ENCODE measurements around the gene DAGLA. TPM values are rescaled to one million over a fixed set of nuclear protein-coding genes. Genes with fewer than 3 reads are reported as not detected.

Gene DAGLA
- total and polyA plus RNA-seq, 2 donors (not counting 1 experiment from before 2014, with no cell fraction given), result 0.06 TPM; not detected in 1

DNA sequence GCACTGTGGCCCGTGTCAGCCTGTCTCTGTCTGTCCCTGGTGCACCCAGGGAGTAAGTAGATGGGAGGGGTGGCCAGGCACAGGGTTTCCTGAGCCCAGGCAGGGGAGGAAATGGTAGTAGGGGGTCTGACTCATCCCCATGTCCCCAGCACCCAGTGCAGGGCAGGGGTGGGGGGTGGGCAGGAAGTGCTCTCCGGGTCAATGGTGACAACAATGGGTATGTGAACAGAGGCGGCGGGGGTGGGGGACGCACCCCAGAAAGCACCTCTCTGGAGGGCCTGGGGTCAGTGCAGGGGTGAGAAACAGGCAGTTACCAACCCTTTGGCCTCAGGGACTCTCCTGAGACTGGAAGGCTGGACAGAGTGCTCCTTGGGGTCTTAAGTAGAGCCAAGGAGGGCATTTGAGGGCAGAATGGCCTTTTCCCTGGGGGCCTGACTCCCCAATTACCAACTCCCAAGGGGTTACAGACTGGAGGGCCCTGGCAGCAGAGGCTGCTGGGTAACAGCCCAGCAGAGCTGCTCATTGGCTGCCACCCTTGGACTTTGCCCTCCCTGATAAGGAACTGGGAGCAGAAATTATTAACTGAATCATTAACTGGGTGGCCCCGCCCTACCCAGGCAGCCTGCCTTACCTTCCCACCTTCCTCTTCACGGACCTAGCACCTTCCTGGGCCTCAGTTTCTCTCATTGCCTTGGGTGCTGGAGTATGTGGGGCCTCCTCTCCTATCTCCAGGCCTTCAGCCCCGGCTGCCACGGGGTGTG is 76.4 kb downstream of the DAGLA start:
- H3K27me3 ChIP-seq (replicated peaks in 1 of 4; ENCODE audit: control extremely low read depth in 1 of 4, control insufficient read depth in 3 of 4, insufficient read depth in 4 of 4, low read length in 3 of 4), result peaks cover 0 to 19% (median 11%) of the 10 kb centered on the region in 4 experiments
- intact Hi-C loops (cut with micrococcal nuclease), result no loop called here
- H4K20me1 ChIP-seq (ENCODE audit: control insufficient read depth, insufficient read depth, low read length, poor library complexity, severe bottlenecking), result no peaks in the 10 kb centered on the region
- 90% methylated on average over 5 of the region's 9 CpGs for WGBS (ENCODE audit: insufficient coverage)
- H2AFZ ChIP-seq (ENCODE audit: insufficient read depth, low read depth, low read length, poor library complexity, severe bottlenecking), result no peak overlapping the region
- ChIA-PET CTCF (no interaction called here), POLR2A (no interaction called here)
- Mint-ChIP-seq H3K4me3 (no peak overlapping the region), H3K4me1 (peaks cover 14% of the 10 kb centered on the region), H3K27ac (no peak overlapping the region), H3K9me3 (ENCODE audit: insufficient read depth) (no peaks in the 10 kb centered on the region), H3K27me3 (peaks cover 19% of the 10 kb centered on the region)
- H3K27ac ChIP-seq (ENCODE audit: low read length in 2 of 2), result no peak overlapping the region
- no peaks in the 10 kb centered on the region for H3K36me3 ChIP-seq (replicated peaks in 1 of 2; ENCODE audit: control extremely low read depth in 1 of 2, control insufficient read depth in 1 of 2, extremely low read depth in 1 of 2, insufficient read depth in 2 of 2, low read length in 1 of 2)
- H3K4me3 ChIP-seq (ENCODE audit: control extremely low read depth in 1 of 5, extremely low read depth in 1 of 5, insufficient read depth in 1 of 5, low read depth in 2 of 5, low read length in 4 of 5), result no peak overlapping the region
- DNase-seq (no peak), ATAC-seq (ENCODE audit: low read depth) (peak; percentile 29)
- H3K4me1 ChIP-seq (ENCODE audit: control insufficient read depth in 2 of 2, insufficient read depth in 2 of 2, low read length in 2 of 2), result peaks cover 12 to 16% of the 10 kb centered on the region in 2 donors
- TF ChIP-seq, protein P1, sequence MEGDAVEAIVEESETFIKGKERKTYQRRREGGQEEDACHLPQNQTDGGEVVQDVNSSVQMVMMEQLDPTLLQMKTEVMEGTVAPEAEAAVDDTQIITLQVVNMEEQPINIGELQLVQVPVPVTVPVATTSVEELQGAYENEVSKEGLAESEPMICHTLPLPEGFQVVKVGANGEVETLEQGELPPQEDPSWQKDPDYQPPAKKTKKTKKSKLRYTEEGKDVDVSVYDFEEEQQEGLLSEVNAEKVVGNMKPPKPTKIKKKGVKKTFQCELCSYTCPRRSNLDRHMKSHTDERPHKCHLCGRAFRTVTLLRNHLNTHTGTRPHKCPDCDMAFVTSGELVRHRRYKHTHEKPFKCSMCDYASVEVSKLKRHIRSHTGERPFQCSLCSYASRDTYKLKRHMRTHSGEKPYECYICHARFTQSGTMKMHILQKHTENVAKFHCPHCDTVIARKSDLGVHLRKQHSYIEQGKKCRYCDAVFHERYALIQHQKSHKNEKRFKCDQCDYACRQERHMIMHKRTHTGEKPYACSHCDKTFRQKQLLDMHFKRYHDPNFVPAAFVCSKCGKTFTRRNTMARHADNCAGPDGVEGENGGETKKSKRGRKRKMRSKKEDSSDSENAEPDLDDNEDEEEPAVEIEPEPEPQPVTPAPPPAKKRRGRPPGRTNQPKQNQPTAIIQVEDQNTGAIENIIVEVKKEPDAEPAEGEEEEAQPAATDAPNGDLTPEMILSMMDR (IDR thresholded peaks at IDR 0.05), result no peak
- no peak for TF ChIP-seq EZH2 (IDR thresholded peaks at IDR 0.05; ENCODE audit: borderline replicate concordance, insufficient read depth, low read depth, low read length, poor library complexity, severe bottlenecking)
- H3K4me2 ChIP-seq (replicated peaks; ENCODE audit: low read depth, low read length, poor library complexity, severe bottlenecking), result no peak overlapping the region
- H3K79me2 ChIP-seq (ENCODE audit: control insufficient read depth, insufficient read depth, low read length), result no peaks in the 10 kb centered on the region
- no peaks in the 10 kb centered on the region for H3K9me3 ChIP-seq (ENCODE audit: control extremely low read depth in 1 of 3, control insufficient read depth in 2 of 3, insufficient read depth in 1 of 3, low read length in 2 of 3)
- no peak overlapping the region for H3K9ac ChIP-seq (ENCODE audit: low read length)

- no peak overlapping the region for H3K4me3 ChIP-seq (ENCODE audit: control extremely low read depth in 1 of 5, extremely low read depth in 1 of 5, insufficient read depth in 1 of 5, low read depth in 2 of 5, low read length in 4 of 5)
- WGBS (ENCODE audit: insufficient coverage), result 92% methylated on average over 15 of the region's 15 CpGs
- no peak overlapping the region for H3K4me2 ChIP-seq (replicated peaks; ENCODE audit: low read depth, low read length, poor library complexity, severe bottlenecking)
- no peaks in the 10 kb centered on the region for H3K79me2 ChIP-seq (ENCODE audit: control insufficient read depth, insufficient read depth, low read length)
- ChIA-PET POLR2A (no interaction called here), CTCF (no interaction called here)
- Mint-ChIP-seq H3K4me3 (no peak overlapping the region), H3K27me3 (peaks cover 18% of the 10 kb centered on the region), H3K27ac (no peak overlapping the region), H3K9me3 (ENCODE audit: insufficient read depth) (no peaks in the 10 kb centered on the region), H3K4me1 (peaks cover 11% of the 10 kb centered on the region)
- intact Hi-C loops (cut with micrococcal nuclease), result no loop called here
- H3K27me3 ChIP-seq (replicated peaks in 1 of 4; ENCODE audit: control extremely low read depth in 1 of 4, control insufficient read depth in 3 of 4, insufficient read depth in 4 of 4, low read length in 3 of 4), result peaks cover 0 to 14% (median 6%) of the 10 kb centered on the region in 4 experiments
- DNase-seq (no peak), ATAC-seq (ENCODE audit: low read depth) (no peak)
- no peaks in the 10 kb centered on the region for H3K9me3 ChIP-seq (ENCODE audit: control extremely low read depth in 1 of 3, control insufficient read depth in 2 of 3, insufficient read depth in 1 of 3, low read length in 2 of 3)
- TF ChIP-seq, protein P1 (IDR thresholded peaks at IDR 0.05), result no peak
- no peak for TF ChIP-seq EZH2 (IDR thresholded peaks at IDR 0.05; ENCODE audit: borderline replicate concordance, insufficient read depth, low read depth, low read length, poor library complexity, severe bottlenecking)
- H2AFZ ChIP-seq (ENCODE audit: insufficient read depth, low read depth, low read length, poor library complexity, severe bottlenecking), result no peak overlapping the region
- no peak overlapping the region for H3K9ac ChIP-seq (ENCODE audit: low read length)
- H3K36me3 ChIP-seq (replicated peaks in 1 of 2; ENCODE audit: control extremely low read depth in 1 of 2, control insufficient read depth in 1 of 2, extremely low read depth in 1 of 2, insufficient read depth in 2 of 2, low read length in 1 of 2), result no peaks in the 10 kb centered on the region
- peaks cover 7 to 12% of the 10 kb centered on the region in 2 donors for H3K4me1 ChIP-seq (ENCODE audit: control insufficient read depth in 2 of 2, insufficient read depth in 2 of 2, low read length in 2 of 2)
- no peak overlapping the region for H3K27ac ChIP-seq (ENCODE audit: low read length in 2 of 2)
- H4K20me1 ChIP-seq (ENCODE audit: control insufficient read depth, insufficient read depth, low read length, poor library complexity, severe bottlenecking), result no peaks in the 10 kb centered on the region
These were observed 77.1 kb downstream of the DAGLA start for GRCh38 chr11:61757213-61757862.
